WTC11 (cell line): ENCODE results near the gene ACBD7. TPM values are rescaled to one million over a fixed set of nuclear protein-coding genes. Genes with fewer than 3 reads are reported as not detected.
A peak's percentile ranks its signal among the peaks of the same experiment; 100 is the strongest.

Source experiments
- ATAC-seq: fragments of 200-7000 bp; cut with Tn5 transposase; 2 replicates; pipeline ENCODE4 v1.10.0; 2021; ENCODE audit warnings: mild to moderate bottlenecking, moderate library complexity
- CTCF ChIA-PET: fragments of 300-600 bp; sonication (Branson Sonifier 250); formaldehyde crosslinking; loops from one replicate; lab custom pipeline; 2021; ENCODE audit warnings: antibody characterized with exemption; lab: Charles Lee
- POLR2A ChIA-PET: fragments of 350-600 bp; sonication (Branson Sonifier 250); formaldehyde crosslinking; loops from one replicate; lab custom pipeline; 2021; ENCODE audit warnings: antibody characterized with exemption; lab: Charles Lee
- DNase-seq: peaks from one replicate; pipeline ENCODE4 v3.0.0; 2021; ENCODE audit warnings: low spot score
- H3K27ac Mint-ChIP-seq: 2 replicates; pipeline ENCODE4 v1.8.0; 2021; ENCODE audit warnings: mixed read lengths
- H3K27me3 Mint-ChIP-seq: 2 replicates; pipeline ENCODE4 v1.8.0; 2021; ENCODE audit warnings: low read depth, mild to moderate bottlenecking, moderate library complexity, mixed read lengths
- H3K36me3 Mint-ChIP-seq: 2 replicates; pipeline ENCODE4 v1.8.0; 2021; ENCODE audit warnings: mixed read lengths
- H3K4me1 Mint-ChIP-seq: 2 replicates; pipeline ENCODE4 v1.8.0; 2022; ENCODE audit warnings: mixed read lengths
- H3K4me3 Mint-ChIP-seq: 2 replicates; pipeline ENCODE4 v1.8.0; 2021; ENCODE audit warnings: mild to moderate bottlenecking, moderate library complexity, mixed read lengths
- H3K9me3 Mint-ChIP-seq: 2 replicates; pipeline ENCODE4 v1.8.0; 2021; ENCODE audit warnings: mixed read lengths
- E2F4 ChIP-seq: sonication (generic); formaldehyde crosslinking; IDR thresholded peaks from 2 replicates; pipeline ENCODE4 v1.8.1; 2022; ENCODE audit warnings: low read depth, mild to moderate bottlenecking, moderate library complexity, missing genetic modification reagents, borderline replicate concordance
- ELF4 ChIP-seq: sonication (generic); formaldehyde crosslinking; IDR thresholded peaks from 2 replicates; pipeline ENCODE4 v1.8.1; 2022; ENCODE audit warnings: low read depth, mild to moderate bottlenecking, moderate library complexity, missing genetic modification reagents
- EMX1 ChIP-seq: fragments of 250-450 bp; sonication (Bioruptor Pico); IDR thresholded peaks from 2 replicates; pipeline ENCODE4 v1.8.0; 2021; ENCODE audit warnings: mild to moderate bottlenecking
- FOXK1 ChIP-seq: sonication (generic); formaldehyde crosslinking; IDR thresholded peaks from 2 replicates; pipeline ENCODE4 v1.8.0; 2022; ENCODE audit warnings: mild to moderate bottlenecking, moderate library complexity, missing genetic modification reagents
- GRHL2 ChIP-seq: fragments of 250-450 bp; sonication (Bioruptor Pico); IDR thresholded peaks from 2 replicates; pipeline ENCODE4 v1.8.0; 2022; ENCODE audit warnings: mild to moderate bottlenecking, moderate library complexity; ENCODE audit not compliant: insufficient replicate concordance, severe bottlenecking
- GTF2I ChIP-seq: fragments of 250-450 bp; sonication (Bioruptor Pico); conservative IDR thresholded peaks from 2 replicates; pipeline ENCODE4 v1.4.0; 2021; ENCODE audit warnings: mild to moderate bottlenecking
- HMGA2 ChIP-seq: fragments of 250-450 bp; sonication (Bioruptor Pico); IDR thresholded peaks from 2 replicates; pipeline ENCODE4 v1.4.0; 2021; ENCODE audit warnings: mild to moderate bottlenecking, moderate library complexity
- HMGXB4 ChIP-seq: sonication (generic); formaldehyde crosslinking; IDR thresholded peaks from 2 replicates; pipeline ENCODE4 v1.8.1; 2023; ENCODE audit warnings: mild to moderate bottlenecking, moderate library complexity, missing genetic modification reagents
- JAZF1 ChIP-seq: fragments of 250-450 bp; sonication (Bioruptor Pico); IDR thresholded peaks from 2 replicates; pipeline ENCODE4 v1.9.0; 2021; ENCODE audit warnings: moderate library complexity, mild to moderate bottlenecking, inconsistent platforms
- KAT7 ChIP-seq: sonication (generic); formaldehyde crosslinking; IDR thresholded peaks from 2 replicates; pipeline ENCODE4 v1.8.1; 2023; ENCODE audit warnings: missing genetic modification reagents, mild to moderate bottlenecking, borderline replicate concordance
- MXD4 ChIP-seq: fragments of 250-450 bp; sonication (Bioruptor Pico); IDR thresholded peaks from 2 replicates; pipeline ENCODE4 v1.8.0; 2021; ENCODE audit warnings: mild to moderate bottlenecking, moderate library complexity, borderline replicate concordance
- NFE2L1 ChIP-seq: sonication (generic); formaldehyde crosslinking; IDR thresholded peaks from 2 replicates; pipeline ENCODE4 v1.8.1; 2023; ENCODE audit warnings: missing genetic modification reagents
- NR2C2 ChIP-seq: sonication (generic); formaldehyde crosslinking; IDR thresholded peaks from 2 replicates; pipeline ENCODE4 v1.8.0; 2022; ENCODE audit warnings: mild to moderate bottlenecking, missing genetic modification reagents
- OVOL2 ChIP-seq: fragments of 250-450 bp; sonication (Bioruptor Pico); IDR thresholded peaks from 2 replicates; pipeline ENCODE4 v1.9.0; 2021; ENCODE audit warnings: mild to moderate bottlenecking, borderline replicate concordance
- TCF7 ChIP-seq: sonication (generic); formaldehyde crosslinking; IDR thresholded peaks from 2 replicates; pipeline ENCODE4 v1.8.0; 2022; ENCODE audit warnings: mild to moderate bottlenecking, low read depth, missing genetic modification reagents, moderate library complexity
- TP53 ChIP-seq: sonication (generic); formaldehyde crosslinking; IDR thresholded peaks from 2 replicates; pipeline ENCODE4 v1.8.1; 2023; ENCODE audit warnings: mild to moderate bottlenecking, missing genetic modification reagents
- USF1 ChIP-seq: sonication (generic); formaldehyde crosslinking; IDR thresholded peaks from 2 replicates; pipeline ENCODE4 v1.8.0; 2022; ENCODE audit warnings: mild to moderate bottlenecking, missing genetic modification reagents
- USF2 ChIP-seq: sonication (generic); formaldehyde crosslinking; IDR thresholded peaks from 2 replicates; pipeline ENCODE4 v1.8.1; 2023; ENCODE audit warnings: mild to moderate bottlenecking, missing genetic modification reagents, moderate library complexity
- ZMAT4 ChIP-seq: fragments of 250-450 bp; sonication (Bioruptor Pico); IDR thresholded peaks from 2 replicates; pipeline ENCODE4 v1.9.0; 2021; ENCODE audit warnings: mild to moderate bottlenecking
- ZNF317 ChIP-seq: sonication (generic); formaldehyde crosslinking; IDR thresholded peaks from 2 replicates; pipeline ENCODE4 v1.8.1; 2023; ENCODE audit warnings: low read depth, mild to moderate bottlenecking, moderate library complexity, missing genetic modification reagents, borderline replicate concordance
- ZNF512 ChIP-seq: sonication (generic); formaldehyde crosslinking; IDR thresholded peaks from 2 replicates; pipeline ENCODE4 v1.8.1; 2022; ENCODE audit warnings: missing genetic modification reagents, borderline replicate concordance
- ZNF532 ChIP-seq: fragments of 250-450 bp; sonication (Bioruptor Pico); IDR thresholded peaks from 2 replicates; pipeline ENCODE4 v1.9.0; 2021; ENCODE audit warnings: mild to moderate bottlenecking, borderline replicate concordance
- total RNA-seq: library from RNA; stranded (reverse); gene quantifications from 3 replicates; pipeline ENCODE4 v1.2.3, GENCODE V29; 2021

Gene ACBD7
- total RNA-seq, 1 experiment from 2014 or later: 10.0 TPM

GRCh38 chr10:15088428-15089261 is at the start of gene ACBD7 (continued):
- TF ChIP-seq E2F4 (CRISPR knock-in tag): 0 out of 2 replicates have a peak, but pooled peaks have one; percentile 50
- TF ChIP-seq ZNF532 (CRISPR knock-in tag): no peak
- no peak for TF ChIP-seq ZMAT4 (CRISPR knock-in tag)
- TF ChIP-seq ELF4: 0 out of 2 replicates have a peak, but pooled peaks have one; percentile 52
- no peak for TF ChIP-seq NR2C2 (CRISPR knock-in tag)
- no peak for TF ChIP-seq TP53
- TF ChIP-seq GTF2I: no peak
- peak; percentile 69 for TF ChIP-seq NFE2L1 (CRISPR knock-in tag)
- no peak for TF ChIP-seq EMX1
- peak; percentile 91 for TF ChIP-seq FOXK1 (CRISPR knock-in tag)
- TF ChIP-seq MXD4 (CRISPR knock-in tag): no peak
- no peak for TF ChIP-seq GRHL2
- TF ChIP-seq HMGA2: no peak
- TF ChIP-seq ZNF512 (CRISPR knock-in tag): 0 out of 2 replicates have a peak, but pooled peaks have one; percentile 28
- peak; percentile 59; the same call in 1 of the 2 replicates for TF ChIP-seq TCF7 (CRISPR knock-in tag)
- TF ChIP-seq, all 79 proteins: peak for 25

GRCh38 chr10:15137636-15138035 is 49.1 kb upstream of the ACBD7 start:
- Mint-ChIP-seq H3K27ac (no peak overlapping the region), H3K36me3 (peaks cover 15% of the 10 kb centered on the region), H3K4me3 (no peak overlapping the region), H3K27me3 (no peaks in the 10 kb centered on the region), H3K9me3 (no peaks in the 10 kb centered on the region), H3K4me1 (peaks cover 11% of the 10 kb centered on the region)
- CTCF ChIA-PET: no interaction called here
- DNase-seq (no peak), ATAC-seq (no peak)
- POLR2A ChIA-PET: no interaction called here
- no peak for TF ChIP-seq USF1 (CRISPR knock-in tag)
- no peak for TF ChIP-seq JAZF1 (CRISPR knock-in tag)
- TF ChIP-seq ZNF317 (CRISPR knock-in tag): no peak
- TF ChIP-seq OVOL2 (CRISPR knock-in tag): no peak
- no peak for TF ChIP-seq HMGXB4
- no peak for TF ChIP-seq MXD4 (CRISPR knock-in tag)
- TF ChIP-seq USF2 (CRISPR knock-in tag): no peak
- TF ChIP-seq KAT7 (CRISPR knock-in tag): no peak
